Umbilical cord (tissue), 2 donors: ENCODE measurements around the gene RETSAT. TPM values are rescaled to one million over a fixed set of nuclear protein-coding genes. Genes with fewer than 3 reads are reported as not detected.

ENCODE experiments used
- DNase-seq: peaks from one replicate; pipeline ENCODE4 v3.0.0-alpha.2; 2015; ENCODE audit warnings: low spot score
- total RNA-seq: library from RNA; depleted of rRNA; stranded (reverse); fragments of >200 nt; gene quantifications from one replicate; pipeline ENCODE4 v1.2.3, GENCODE V29; 2014; ENCODE audit warnings: low replicate concordance; ENCODE audit not compliant: insufficient read depth

RETSAT gene
- total RNA-seq, 1 donor from 2014 or later: 55.1 TPM

- DNase-seq: no peak
Observed at GRCh38 chr2:85308896-85309555, 45.3 kb downstream of the RETSAT start.

- no peak for DNase-seq
Observed at GRCh38 chr2:85308201-85308600, 46.1 kb downstream of the RETSAT start.

- no peak for DNase-seq
Observed at GRCh38 chr2:85307527-85307897, 46.8 kb downstream of the RETSAT start.

GRCh38 chr2:85303780-85304531, 50.4 kb downstream of the RETSAT start:
- no peak for DNase-seq

- no peak for DNase-seq
Observed at GRCh38 chr2:85302121-85302520, 52.2 kb downstream of the RETSAT start.

Other genes with a start within 250 kb of the RETSAT start
- 4.3 TPM for gene TCF7L1, start 221.1 kb downstream of the RETSAT start, total RNA-seq
- 62.1 TPM for gene TGOLN2, start 26.5 kb downstream of the RETSAT start, total RNA-seq
- 27.0 TPM for gene ELMOD3, start 241 bp upstream of the RETSAT start, total RNA-seq
- gene CAPG, start 55.8 kb upstream of the RETSAT start, total RNA-seq: 58.5 TPM
- 4.6 TPM for gene SH2D6, start 64.2 kb upstream of the RETSAT start, total RNA-seq
- gene MAT2A, start 184.6 kb upstream of the RETSAT start, total RNA-seq: 67.7 TPM
- gene GGCX, start 207.0 kb upstream of the RETSAT start, total RNA-seq: 51.5 TPM
- gene VAMP8, start 223.1 kb upstream of the RETSAT start, total RNA-seq: 25.5 TPM
- 20.0 TPM for gene VAMP5, start 229.9 kb upstream of the RETSAT start, total RNA-seq
- gene RNF181, start 241.2 kb upstream of the RETSAT start, total RNA-seq: 76.3 TPM
- 3.4 TPM for gene TMEM150A, start 248.2 kb upstream of the RETSAT start, total RNA-seq